Skeletal muscle cell (primary cell): ENCODE data around the gene RPS6KC1.
"Not testable (repeated sequence)": the region's sequence is repeated elsewhere in the genome, so short reads cannot be mapped to it uniquely, and the experiment has no call there.

Experiments
- DNase-seq: peaks from one replicate; pipeline ENCODE4 v3.0.0-alpha.2; 2010; ENCODE audit warnings: low read depth
- H3K4me3 ChIP-seq: 2 replicates; pipeline ENCODE4 v1.5.1; 2011; ENCODE audit warnings: low read depth, mild to moderate bottlenecking, control low read depth, low read length, moderate library complexity

RPS6KC1 gene

DNA sequence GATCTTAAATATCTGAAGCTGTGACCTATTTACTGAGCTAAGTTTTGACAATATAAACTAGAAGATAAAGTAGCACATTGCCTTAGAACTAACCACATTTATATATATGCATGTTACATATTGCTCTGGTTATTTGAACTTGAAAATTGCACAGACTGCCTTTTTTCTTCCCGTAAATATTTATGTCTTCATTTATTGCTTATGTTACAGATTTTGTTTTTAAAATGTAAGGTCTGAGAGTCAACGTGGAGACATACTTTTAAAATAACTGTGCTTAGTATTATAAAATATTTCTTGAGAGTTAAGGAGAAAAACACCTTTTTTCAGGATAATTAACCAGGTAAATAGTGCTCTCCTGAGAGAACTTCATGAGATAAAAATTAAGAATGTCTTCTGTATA is 3.1 kb downstream of the RPS6KC1 start:
- H3K4me3 ChIP-seq, result no peak overlapping the region
- DNase-seq, result no peak

DNA sequence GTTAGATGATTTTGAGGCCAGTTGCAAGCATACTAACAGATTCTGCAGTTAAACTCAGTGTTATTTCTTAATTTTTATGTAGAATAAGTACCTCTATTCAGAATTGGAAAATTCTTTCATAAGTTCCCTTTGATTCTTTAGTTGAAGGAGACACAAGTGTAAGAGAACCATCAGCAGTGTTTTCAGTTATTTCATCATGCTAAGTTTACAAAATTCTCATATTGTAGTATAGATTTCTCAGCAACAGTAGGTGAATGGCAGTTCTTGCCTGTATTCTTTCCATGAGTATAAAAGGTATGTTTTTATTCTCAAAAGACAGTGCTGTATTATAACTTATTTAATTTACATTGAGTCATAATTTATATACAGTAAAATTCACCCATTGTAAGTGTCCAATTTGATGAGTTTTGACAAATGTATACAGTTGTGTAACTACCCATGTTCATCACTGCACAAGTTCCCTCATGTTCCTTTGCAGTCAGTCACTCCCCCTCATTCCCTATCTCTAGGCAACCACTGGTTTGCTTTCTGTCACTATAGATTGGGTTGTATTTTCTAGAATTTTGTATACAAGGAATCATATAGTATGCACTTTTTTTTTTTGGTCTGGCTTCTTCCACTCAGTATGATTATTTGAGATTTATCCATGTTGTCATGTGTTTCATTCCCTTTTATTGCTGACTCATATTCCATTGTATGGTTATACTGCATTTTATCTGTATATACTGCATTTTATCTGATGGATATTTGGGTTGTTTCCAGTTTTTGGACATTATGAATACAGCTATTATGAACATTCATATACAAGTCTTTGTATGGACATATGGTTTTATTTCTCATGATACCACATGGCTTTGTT is 3.9 kb downstream of the RPS6KC1 start:
- no peak for DNase-seq
- H3K4me3 ChIP-seq, result no peak overlapping the region

DNA sequence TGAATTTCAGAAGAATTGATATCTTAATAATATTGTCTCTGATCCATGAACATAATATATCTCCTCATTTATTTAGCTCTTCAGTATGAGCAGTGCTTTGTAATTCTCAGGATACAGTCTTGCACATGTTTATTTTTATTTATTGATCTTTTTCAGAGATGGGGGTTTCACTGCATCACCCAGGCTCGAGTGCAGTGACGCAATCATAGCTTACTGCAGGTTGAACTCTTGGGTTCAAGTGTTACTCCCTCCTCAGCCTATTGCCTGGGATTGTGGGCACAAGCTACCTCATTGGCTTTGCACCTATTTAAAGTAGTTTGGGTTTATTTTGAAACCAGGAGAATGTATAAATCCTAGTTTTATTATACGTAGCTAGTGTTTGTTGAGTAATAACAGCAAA is 4.7 kb downstream of the RPS6KC1 start:
- DNase-seq, result no peak
- H3K4me3 ChIP-seq, result no peak overlapping the region

DNA sequence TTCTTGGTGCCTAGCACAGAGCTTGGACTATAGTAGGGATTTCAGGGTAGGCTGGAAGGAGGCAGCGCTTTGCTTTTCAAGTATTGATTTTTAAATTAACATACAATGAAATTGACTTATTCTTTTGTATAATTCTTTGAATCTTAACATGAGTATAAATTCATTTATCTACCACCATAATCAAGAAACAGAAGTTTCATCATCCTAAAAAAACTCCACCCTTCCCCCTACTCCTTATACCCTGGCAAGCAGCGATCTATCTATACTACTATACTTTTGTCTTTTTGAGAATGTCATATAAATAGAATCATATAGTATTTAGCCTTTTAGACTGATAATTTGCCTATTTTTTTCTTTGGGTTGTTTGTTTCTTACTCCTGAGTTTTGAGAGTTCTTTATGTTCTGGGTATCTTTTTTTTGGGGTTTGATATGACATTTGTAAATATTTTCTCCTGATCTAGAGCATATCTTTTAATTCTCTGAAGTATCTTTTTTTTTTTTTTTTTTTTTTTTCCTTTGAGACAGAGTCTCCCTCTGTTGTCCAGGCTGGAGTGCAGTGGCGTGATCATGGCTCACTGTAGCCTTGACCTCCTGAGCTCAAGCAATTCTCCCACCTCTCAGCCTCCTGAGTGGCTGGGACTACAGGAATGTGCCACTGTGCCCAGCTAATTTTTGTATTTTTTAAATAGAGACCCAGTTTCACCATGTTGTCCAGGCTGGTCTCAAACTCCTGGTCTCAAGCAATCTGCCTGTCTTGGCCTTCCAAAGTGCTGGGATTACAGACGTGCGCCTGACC is 6.4 kb downstream of the RPS6KC1 start:
- H3K4me3 ChIP-seq, result no peak overlapping the region
- no peak for DNase-seq

DNA sequence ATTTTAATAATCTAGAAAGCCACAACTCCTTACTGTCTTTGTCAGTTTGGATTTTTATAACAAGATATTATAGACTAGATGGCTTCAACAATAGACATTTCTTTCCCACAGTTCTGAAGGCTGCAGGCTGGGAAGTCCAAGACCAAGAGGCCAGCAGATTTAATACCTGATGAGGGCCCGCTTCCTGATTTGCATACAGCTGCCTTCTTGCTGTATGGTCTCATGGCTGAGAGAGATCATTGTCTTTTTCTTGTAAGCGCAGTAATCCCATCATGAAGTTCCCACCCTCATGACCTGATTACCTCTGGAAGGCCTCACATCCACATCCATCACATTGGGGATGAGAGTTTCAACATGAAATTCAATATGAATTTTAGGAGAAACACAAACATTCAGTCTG is 9.8 kb downstream of the RPS6KC1 start:
- DNase-seq, result no peak
- H3K4me3 ChIP-seq, result no peak overlapping the region

DNA sequence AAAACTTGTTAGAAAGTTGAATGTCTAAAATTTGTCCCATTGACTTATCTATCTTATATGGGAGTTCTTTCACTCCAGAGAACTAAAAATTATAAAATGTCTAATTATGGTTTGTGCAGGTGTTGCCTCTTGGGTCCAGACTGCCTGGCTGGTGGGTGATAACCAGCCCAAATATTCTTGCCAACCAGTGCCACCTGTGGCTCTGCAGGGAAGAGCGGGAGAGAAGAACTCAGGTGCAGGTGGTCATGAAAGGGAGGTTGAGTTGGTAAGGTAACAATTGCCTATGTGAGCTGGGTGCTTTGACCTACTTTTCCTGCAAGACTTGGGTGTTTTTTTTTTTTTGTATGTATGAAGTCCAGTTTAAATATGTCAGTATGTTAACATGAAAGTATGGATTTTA is 10.2 kb downstream of the RPS6KC1 start:
- no peak for DNase-seq
- H3K4me3 ChIP-seq, result no peak overlapping the region

DNA sequence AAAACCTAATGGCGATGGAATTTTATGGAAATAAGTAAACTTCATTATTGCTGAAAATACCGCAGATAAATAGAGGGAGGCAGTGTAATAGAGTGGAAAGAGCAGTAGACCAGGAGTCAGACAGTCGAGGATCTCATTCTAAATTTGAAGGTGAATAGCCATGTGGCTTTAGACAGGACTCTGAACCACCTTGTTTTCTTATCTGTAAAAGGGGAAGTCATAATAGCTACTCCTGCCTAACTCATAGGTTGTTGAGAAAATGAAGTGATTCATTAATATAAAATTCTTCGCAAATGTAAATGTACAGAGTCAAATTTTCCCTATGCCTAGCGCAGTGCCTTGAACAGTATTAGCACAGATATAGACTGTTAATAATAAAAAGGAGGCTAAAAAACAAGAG is 14.8 kb downstream of the RPS6KC1 start:
- DNase-seq, result no peak
- H3K4me3 ChIP-seq, result no peak overlapping the region

DNA sequence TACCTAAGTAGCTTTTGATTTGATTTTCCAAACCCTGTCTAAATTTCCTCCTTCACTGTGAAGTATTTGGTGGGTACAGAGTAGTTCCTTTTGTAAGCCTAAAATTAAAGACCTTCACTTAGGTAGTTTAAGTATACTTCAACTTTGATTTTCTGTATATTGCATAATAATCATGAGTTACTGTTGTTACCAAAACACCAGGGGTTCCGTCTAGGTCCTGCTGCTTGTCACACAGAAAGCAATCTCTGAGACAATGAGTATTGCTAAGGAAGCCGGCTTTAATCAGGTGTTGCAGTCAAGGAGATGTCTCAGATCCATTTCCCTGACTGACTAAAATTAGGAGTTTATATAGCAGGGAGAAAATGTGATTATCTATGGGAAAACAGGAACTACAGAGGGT is 15.3 kb downstream of the RPS6KC1 start:
- no peak for DNase-seq
- H3K4me3 ChIP-seq, result no peak overlapping the region

DNA sequence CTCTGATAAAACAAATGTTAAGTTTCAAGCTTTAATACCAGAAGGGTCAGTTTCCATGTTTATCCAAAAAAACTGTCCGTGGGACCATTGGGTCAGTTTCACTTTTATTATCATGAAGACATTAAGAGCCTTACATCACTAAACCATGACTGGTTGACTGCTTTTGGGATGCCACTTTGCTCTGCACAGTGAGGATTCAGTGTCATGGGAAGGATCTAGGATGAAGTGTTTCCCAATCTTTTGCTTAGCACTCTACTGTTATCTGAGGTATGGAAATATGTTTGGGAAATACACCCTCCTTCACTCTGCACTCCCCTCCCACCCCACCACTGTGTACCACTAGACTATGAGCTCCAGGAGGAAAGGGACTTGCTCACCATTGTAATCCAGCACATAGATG is 16.3 kb downstream of the RPS6KC1 start:
- DNase-seq, result no peak
- no peak overlapping the region for H3K4me3 ChIP-seq

DNA sequence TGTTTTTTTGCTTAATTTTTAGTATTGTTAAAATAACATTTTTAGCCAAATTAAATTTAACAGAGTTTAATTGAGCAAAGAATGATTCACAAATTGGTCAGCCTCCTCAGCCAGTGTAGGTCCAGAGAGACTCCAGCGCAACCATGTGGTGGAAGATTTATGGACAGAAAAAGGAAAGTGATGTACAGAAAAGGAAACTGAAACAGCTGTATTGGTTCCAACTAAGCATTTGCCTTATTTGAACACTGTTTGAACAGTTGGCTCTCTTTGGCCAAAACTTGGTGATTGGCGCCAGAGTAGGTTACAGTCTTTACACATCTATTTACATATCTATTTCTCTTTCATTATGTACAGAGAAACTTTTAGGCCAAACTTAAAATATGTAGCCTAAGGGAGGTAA is 19.4 kb downstream of the RPS6KC1 start:
- DNase-seq, result peak; percentile 37
- no peak overlapping the region for H3K4me3 ChIP-seq

DNA sequence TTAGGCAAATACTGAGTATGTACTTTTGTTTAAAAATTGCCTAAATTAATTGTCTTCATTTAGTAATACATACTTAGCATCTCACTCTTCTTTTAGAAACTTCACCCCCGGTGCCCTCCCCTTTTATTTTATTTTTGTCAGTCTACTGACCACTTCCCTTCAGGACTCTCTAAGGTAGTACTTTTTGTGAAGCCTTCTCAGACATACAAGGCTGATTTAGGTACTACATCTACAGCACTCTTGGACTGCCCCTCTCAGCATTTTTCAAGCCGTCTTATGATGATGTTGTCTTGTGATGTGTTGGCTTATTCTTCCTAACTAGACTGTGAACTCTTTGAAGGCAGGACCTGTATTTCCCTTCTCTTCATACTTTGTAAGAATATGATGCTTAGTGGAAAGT is 24.7 kb downstream of the RPS6KC1 start:
- no peak overlapping the region for H3K4me3 ChIP-seq
- DNase-seq, result no peak

DNA sequence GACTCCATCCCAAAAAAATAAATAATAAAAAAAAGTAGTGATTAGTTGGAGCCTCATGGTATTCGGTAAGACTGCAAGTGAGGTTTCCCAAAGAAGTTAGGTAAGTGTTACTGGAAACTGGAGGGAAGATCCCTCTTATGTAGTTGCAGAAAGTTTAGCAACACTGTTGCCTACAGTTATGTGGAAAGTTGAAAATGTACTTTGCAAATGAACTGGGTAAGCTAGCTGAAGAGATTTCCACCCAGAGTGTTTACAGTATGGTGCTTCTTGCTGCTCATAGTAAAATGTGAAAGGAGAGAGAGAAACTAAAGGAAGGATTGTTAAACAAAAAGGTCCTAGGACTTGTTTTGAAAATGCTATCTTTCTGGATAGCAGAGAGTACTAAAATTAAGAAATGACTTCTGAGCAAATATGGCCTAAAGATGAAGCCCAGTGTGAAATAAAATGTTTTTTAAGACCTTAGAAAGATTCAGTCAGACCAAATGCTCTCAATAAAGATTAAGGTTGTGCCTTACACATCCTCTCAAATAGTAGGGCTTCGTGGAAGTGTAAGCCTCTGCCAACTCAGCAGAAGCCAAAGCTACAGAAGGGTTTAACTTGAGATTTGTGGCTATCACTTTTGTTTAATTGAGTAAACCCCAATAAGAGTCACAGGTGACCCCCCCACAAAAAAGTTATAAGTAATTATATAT is 31.5 kb downstream of the RPS6KC1 start:
- no peak overlapping the region for H3K4me3 ChIP-seq
- DNase-seq, result no peak

DNA sequence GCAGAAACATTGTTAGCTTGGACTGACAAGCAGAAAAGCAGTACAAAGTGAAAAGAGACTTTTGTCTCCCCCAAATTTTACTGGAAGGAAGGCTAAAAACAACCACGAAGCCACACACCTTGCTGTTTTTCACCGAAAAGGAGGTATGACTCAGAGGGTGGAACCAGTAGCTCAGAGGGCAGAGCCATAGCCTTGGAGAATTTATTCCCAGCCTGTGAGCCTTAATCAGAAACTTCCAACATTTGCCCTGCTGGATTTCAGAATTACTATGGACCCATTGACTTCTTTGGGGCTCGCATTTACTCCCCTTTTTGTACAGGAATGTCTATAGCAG is 32.0 kb downstream of the RPS6KC1 start:
- H3K4me3 ChIP-seq, result no peak overlapping the region
- DNase-seq, result no peak

DNA sequence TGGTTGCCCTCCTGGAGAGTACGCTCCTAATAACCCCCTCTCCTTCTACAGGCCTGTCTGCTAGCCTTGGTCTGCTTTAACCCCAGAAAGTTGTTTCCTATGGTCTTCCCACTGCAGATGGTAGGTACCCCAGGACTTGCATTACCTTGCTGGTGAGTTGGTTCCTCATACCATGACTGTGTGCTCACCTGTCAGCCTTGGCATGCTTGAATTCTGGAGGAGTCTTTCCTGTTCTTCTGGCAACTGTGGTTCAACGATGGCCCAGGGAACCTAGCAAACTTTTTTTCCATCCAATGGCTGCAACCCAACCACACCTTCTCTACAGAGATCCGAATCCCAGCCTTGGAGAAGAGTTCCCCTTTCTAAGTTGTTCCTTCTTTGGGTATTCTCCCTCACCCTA is 36.9 kb downstream of the RPS6KC1 start:
- no peak overlapping the region for H3K4me3 ChIP-seq
- DNase-seq, result no peak

DNA sequence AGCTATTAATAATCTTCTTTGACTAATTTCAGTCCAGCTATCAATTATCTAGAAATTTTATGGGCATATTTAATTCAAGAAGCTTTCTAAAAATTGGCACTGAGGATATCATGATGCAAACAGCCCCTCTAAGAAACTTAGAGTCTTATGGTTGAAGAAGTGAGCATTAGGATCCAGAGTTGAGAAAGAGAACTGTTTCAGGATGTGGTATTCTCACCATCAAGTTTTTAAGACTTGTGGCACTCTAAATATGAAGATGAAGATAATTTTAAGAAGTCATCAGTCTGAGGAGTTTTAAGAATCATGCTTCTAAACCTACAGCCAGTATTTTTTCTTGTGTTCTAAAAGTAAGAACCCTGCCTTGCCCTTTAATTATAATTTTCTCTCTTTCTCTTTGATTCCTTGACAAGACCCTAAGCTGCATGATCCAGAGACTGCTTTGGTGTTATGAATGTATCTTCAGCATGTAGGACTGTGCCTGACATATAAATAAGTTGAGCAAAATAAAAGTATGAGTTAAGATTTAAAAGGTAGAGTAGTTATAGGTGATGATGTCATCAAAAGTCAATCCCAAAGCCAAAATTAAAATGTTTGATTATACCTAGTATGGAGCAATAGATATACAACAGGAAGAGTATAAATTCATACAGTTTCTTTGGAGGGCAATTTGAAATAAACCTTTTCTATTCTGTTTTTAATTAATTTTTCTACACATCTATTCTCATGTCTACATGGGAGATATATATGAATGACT is 39.1 kb downstream of the RPS6KC1 start:
- DNase-seq, result no peak

DNA sequence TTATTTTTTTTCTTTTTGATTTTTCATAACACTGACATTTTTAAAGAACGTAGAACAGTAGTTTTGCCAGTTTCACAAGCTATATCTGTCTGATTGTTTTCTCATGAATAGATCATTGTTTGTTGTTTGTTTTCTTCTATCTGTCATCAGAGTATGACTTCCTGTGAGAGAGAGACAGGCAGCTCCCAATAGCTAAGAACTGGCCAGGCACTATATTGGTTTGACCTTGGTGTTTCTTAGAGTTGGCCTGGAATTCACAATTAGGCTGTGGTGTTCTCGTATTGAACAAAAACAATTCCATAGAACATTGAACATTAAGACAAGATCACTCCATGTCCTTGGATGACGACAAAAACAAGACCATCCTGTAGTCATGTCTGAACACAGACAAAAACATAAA is 43.4 kb downstream of the RPS6KC1 start:
- H3K4me3 ChIP-seq, result no peak overlapping the region
- DNase-seq, result no peak

More for the DNA sequence above, 39.1 kb downstream of the RPS6KC1 start:
- no peak overlapping the region for H3K4me3 ChIP-seq

DNA sequence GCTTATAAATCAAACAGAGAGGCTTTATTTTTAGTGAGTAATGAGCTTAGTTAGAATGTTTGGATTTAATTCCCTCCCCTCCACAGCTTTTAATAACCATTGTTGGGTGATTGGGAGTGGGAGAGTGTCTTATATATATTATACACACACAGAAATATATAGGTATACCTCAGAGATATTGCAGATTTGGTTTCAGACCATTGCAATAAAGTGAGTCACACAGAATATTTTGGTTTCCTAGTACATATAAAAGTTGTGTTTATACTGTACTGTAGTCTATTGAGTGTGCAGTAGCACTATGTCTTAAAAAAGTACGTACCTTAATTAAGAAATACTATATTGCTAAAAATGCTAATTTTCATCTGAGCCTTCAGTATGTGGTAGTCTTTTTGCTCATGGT is 44.4 kb downstream of the RPS6KC1 start:
- no peak overlapping the region for H3K4me3 ChIP-seq

DNA sequence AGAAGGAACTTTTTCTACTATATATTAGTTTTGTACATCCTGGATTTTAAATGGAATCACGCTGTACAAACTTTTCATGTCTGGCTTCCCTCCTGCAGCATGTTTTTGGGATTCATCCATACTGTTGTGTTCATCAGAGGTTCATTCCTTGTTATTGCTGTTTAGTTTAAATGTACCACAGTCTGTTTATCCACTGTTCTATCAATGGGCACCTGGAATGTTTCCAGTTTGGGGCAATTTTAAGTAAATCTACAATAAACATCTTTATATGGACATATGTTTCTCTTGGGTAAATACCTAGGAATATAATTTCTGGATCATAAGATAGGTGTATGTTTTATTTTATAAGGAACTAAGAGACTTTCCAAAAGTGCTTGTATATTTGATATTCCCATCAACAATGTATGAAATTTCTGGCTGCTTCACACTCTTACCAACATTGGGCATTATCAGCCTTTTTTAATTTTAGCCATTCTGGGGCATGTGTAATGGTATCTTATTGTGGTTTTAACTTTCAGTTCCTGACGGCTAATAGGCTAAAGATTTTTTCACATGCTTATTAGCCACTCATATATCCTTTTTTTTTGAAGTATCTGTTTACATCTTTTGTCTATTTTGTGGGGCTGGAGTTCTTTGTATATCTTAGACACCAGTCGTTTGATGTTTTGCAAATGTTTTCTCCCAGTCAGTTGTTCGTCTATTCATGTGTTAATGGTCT is 48.8 kb downstream of the RPS6KC1 start:
- DNase-seq, result no peak
- no peak overlapping the region for H3K4me3 ChIP-seq

More for the DNA sequence above, 44.4 kb downstream of the RPS6KC1 start:
- DNase-seq, result no peak

DNA sequence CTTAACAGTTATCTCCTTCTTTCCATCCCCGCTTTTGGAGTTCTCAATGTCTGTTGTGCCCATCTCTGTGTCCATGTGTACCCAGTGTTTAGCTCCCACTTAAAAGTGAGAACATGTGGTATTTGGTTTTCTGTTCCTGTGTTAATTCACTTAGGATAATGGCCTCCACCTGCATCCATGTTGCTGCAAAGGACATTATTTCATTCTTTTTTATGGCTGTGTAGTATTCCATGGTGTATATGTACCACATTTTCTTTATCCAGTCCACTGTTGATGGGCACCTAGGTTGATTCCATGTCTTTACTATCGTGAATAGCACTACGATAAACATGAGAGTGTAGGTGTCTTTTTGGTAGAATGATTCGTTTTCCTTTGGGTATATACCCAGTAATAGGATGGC is 49.5 kb downstream of the RPS6KC1 start:
- not testable (repeated sequence) for H3K4me3 ChIP-seq, DNase-seq
